HG03378 (cell line): Measurements from ENCODE around the gene CDADC1.

Experiments
- ATAC-seq: cut with Tn5 transposase; IDR thresholded peaks from one replicate; pipeline ENCODE4 v1.9.1; 2021; ENCODE audit warnings: mild to moderate bottlenecking, moderate library complexity; ENCODE audit not compliant: unreplicated experiment

Gene CDADC1

DNA sequence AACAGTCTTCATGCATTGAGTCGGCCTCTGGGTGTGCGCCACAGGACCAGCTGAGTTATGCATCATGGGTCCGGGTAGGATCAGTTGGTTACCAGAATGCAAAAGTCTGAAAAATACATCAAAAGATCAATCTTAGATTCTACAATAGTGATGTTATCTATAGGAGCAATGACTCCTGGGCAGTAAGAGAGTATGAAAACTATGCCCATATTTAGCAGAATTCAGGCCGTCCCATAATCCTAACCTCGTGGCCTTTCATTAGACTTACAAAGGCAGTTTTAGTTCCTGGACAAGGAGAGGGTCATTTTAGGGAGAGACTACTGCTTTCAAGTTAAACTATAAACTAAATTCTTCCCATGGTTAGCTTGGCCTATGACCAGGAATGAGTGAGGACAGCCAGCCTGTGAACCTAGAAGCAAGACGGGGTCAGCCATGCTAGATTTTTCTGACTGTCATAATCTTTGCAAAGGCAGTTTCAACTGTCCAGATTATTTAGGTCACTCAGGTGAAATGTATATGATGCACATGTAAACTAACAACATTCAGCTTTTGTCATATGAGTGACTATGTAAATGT lies 11.8 kb upstream of the CDADC1 start:
- no peak for ATAC-seq

DNA sequence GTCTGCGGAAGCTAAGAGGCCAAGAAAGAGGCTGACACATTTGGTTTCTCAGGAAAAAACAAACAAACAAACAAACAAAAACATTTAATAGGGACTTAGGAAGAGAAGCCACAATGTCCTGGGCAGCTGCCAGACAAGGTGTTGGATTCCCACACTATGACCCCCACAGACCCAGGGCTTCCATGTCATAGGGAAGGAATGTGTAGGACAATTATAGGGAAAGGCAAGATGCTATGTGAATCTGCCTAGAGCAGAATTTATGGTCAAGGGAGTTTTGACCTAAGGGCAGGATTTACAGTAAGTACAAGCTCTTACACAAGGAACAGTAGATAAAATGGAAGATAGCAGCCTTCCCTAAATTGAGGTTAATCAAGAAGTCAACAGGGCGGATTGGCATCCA lies 9.1 kb upstream of the CDADC1 start:
- no peak for ATAC-seq

DNA sequence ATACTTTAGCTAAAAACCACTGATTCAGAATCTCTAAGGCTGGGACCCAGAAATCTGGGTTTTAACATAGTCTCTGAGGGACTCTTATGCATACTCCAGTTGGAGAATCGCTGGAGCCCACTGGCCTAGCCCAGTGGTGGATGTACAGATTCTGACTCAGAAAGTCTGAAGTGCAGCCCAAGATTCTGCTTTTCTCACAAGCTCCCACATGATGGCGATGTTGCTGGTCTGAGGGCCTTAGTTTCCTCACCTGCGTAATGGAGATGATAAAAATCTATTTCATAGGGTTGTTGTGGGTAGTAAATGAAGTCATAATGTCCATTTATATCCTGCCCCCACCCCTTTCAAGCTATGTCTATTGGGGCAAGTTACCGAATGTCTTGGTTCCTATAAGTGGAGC lies 7.7 kb upstream of the CDADC1 start:
- ATAC-seq = no peak

DNA sequence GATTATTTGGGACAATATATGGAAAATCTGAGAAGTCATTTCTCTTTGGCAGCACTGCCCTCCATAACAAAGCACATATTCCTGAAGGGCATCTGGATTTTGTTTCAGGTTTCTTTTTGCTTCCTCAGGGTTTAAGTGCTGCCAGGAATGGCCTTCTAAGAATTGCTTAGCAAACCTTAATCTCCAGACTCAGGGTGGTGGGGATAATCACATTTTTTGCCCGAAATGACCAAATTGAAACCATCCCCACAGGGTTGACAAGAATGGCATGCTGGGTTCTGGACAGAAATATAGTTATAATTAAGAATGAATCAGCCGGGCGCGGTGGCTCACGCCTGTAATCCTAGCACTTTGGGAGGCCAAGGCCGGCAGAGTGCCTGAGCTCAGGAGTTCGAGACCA lies 6.4 kb upstream of the CDADC1 start:
- no peak for ATAC-seq

DNA sequence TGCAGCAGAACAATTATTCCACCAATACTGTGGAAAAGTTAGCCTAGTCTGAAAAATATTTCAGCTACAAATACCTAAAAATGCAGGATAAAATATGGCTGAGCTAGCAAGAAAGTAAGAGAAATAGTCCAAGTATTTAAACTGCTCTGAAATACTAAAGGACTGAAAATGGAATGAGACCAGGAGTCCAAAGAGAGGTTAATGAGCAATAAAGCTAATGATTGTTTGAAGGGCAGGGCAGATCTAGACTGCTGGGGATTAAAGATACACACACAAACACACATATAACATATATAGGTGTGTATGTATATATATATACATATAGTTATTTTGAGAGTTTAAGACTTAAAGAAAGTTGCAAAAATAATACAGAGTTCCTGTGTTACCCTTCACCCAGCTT lies 2.6 kb upstream of the CDADC1 start:
- ATAC-seq = no peak

DNA sequence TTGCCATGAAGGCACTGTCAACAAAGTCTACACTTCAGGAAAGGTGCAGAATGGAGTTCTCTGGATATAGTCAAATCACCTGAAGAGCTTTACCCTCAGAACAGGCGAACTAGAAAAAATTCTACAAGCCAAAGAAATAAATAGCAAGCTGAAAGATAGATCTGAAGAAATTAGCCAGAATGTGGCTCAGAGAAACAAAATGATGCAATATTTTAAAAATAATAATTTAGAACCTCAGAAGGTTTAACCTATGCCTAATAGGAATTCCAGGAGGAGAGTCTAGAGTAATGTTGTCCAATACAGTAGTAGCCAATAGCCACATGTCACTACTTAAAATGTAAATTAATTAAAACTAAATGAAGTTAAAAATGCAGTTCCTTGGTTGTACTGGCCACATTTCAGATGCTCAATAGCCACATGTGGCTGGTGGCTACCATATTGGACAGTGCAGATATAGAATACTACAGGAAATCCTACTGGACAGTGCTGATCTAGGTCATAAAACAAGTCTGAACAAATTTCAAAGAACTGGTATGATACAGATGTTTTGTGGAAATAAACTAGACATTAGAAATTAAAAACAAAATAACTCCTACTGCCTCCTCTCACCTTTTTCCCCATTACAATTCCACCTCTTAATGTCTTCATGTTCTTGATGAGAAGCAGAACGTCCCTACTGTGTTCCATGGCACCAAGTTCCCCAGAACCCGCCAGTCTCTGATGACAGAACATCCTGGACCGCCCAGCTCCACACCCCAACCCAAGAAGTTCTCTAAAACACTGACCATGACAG lies 679 bp upstream of the CDADC1 start:
- peak; percentile 35 for ATAC-seq

DNA sequence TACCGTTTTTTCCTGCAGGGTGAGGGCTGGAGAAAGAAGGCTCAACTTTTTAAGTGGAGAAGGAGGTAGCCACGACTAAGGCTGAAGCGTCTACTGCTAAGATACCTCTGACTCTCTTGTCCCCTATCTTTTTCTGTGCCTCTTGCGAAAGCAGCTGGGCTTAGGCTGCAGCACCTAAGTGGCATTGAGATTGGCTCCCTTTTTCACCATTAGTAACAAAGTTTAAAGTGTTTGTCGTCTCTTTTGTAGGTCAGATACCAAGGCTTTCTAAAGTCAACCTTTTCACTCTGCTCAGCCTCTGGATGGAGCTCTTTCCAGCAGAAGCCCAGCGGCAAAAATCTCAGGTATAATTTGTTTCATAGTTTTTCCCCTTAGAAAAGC lies 887 bp downstream of the CDADC1 start:
- ATAC-seq = no peak

DNA sequence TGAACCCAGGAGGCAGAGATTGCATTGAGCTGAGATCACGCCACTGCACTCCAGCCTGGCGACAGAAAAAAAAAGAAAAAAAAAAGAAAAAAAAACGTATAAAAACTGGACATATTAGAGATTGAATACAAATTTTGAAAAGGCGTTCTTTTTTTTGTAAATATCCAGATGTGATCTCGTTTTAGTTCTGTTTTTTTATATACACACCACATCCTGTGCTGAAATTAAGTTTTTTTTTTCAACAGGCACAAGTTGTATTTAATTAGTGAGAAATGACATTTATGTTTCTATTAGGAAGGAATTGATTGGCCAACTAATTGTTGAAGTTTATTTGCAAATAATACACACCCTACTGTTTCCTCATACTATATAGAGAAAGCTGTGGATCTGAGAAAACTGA lies 3.6 kb downstream of the CDADC1 start:
- ATAC-seq = no peak

DNA sequence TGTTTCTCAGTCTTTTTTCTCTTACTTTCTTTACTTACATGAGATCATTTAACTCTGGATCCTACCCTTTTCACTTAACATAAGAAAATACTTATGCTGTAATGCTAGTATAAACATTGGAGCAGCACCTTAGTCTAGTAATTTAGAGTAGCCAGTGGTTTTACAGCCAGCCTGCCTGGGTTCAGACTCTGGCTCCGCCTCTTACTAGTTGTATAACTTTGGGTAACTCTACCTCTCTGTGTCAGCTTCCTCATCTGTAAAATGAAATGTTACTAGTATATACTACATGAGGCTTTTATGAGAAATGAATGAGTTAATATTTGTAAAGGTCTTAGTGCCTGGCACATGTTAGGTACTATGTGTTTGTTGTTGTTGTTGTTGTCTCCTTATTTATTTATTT lies 5.6 kb downstream of the CDADC1 start:
- no peak for ATAC-seq

DNA sequence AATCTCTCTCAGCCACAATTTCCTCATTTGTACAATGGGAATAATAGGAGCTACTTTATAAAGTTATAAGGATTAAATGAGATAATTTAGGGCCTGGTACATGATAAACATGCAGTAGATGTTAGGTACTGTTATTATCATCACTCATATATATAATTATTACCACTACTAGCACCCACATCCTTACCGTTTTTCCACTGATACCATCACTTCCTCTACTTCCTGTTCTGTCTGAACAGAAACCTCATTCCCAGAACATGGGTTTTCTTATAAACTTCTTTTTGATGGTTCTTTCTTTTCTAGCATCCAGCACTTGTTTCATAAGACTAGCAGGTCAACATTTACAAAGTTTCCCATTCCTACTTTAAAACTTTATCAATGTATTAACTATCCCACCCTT lies 6.3 kb downstream of the CDADC1 start:
- no peak for ATAC-seq

DNA sequence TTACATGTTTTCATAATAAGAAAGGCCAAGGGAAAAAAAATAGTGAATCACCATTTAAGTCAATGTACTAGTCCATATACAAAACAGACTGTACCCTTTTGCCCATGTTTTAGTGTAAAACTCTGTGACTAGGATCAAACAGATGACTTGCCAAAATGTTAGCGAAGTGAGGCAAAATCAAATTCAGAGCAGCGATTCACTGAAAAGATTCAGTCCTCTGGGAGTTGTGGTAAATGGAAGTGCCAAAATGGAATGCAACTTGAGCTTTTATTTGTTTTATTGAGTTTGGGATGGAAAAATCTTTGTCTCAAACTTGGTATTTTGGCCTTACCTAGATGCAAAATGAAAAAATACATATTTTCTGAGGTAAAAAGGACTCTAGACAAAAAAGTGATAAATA lies 9.1 kb downstream of the CDADC1 start:
- no peak for ATAC-seq

DNA sequence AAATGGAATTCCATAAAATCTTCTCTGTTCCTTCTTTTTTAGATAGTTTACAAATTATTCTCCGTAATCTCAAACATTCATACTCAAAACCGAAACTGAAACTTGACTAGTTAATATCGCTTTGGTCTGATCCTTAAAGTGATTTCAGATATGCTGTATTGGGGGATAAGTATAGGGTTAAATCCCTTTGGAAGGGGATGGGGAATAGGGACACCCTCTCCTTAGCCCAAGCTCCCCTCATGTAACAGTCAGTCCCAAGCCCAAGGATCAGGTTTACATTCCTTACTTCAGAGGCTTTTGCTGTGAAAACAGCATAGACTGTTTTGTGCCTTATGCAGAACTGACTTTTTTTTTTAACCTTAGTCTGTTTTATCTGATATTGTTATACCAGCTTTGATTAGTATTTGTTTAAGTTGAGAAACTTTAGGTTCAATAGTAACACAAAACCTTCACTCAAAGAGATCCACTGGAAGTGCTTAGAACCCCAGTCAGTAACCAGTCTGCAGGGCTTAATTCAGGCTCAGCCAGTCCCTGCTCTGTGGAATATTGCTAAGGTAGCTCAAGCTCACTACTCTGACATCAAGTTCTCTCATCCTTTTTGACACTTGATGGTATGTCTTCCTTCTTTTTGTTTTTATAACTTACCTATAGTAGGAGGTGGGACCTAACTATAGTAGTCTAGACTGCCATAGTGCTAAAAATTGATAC lies 10.5 kb downstream of the CDADC1 start:
- no peak for ATAC-seq

DNA sequence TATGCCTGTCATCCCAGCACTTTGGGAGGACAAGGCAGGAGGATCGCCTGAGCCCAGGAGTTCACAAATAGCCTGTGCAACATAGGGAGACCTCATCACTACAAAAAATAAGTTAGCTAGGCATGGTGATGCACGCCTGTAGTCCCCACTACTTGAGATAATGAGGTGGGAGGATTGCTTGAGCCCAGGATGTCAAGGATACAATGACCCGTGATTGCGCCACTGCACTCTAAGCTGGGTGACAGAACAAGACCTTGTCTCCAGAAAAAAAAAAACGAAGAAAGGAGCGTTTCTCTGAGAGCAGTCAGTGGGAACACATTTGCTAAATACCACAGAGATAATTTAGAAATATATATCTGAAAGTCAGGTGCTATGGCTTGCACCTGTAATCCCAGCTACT lies 11.9 kb downstream of the CDADC1 start:
- ATAC-seq = no peak

DNA sequence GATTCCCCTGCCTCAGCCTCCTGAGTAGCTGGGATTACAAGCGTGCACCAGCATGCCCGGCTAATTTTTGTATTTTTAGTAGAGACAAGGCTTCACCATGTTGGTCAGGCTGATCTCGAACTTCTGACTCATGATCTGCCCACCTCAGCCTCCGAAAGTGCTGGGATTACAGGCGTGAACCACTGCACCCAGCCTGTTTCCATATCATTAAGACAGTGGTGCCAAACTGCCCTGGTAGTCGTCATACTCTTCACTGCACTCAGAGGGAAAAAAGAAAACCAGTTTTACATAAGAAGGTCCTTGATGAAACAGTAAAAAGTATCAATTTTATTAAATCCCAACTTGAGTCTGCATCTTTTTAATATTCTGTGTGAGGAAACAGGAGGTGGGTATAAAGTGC lies 14.9 kb downstream of the CDADC1 start:
- ATAC-seq = no peak

DNA sequence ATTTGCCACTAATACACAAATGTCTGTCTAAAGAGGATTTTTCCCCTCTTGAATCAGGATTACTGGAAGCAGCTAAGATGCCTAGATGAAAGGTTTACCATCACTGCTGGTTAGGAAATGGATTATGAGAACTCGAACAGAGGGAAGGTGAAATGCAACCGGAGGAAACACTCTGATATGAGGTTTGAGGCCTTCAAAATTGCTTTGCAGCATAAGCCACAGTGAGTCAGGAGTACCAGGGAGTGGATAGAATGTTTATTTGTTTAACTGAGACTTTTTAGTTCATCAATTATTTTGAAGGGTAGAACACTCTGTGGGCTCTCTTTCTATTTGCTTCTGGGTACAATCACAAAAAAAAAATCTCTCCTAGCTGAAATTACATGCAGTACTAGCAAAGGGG lies 18.1 kb downstream of the CDADC1 start:
- ATAC-seq = no peak

DNA sequence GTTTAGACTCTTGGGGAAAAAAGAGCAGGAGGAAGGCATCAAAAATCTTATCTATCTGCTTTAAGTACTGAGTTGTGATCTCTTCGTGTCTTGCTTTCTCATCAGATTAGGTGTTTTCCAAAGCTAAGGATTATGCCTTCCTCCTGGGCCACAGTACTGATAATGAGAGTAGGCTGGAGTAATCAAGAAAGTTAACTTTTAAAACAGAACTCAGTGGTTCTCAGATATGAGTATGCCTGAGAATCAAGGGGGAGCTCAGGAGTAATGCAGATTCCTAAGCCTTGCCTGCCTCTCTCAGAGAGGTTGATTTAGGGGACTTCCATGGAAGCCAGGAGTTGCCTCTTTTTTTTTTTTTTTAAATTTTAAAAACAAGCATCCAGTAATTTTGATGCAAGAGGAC lies 23.5 kb downstream of the CDADC1 start:
- no peak for ATAC-seq

DNA sequence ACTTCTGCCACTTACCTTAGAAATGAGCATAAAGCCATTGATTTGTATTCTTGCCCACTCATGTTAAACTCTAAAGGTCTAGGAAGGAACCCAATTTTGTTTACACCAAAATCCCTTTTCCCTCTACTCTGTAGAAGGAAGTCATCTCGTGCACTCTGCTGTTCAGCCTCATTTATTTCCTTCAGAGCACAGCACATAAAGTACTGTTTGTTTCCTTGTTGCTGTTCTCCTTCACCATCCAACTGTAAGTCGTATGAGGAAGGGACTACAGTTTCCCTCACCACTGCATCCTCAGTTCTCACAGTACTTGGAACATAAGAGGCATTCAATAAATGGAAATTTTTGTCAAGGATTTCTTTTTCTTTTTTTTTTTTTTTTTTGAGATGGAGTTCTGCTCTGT lies 24.6 kb downstream of the CDADC1 start:
- no peak for ATAC-seq

DNA sequence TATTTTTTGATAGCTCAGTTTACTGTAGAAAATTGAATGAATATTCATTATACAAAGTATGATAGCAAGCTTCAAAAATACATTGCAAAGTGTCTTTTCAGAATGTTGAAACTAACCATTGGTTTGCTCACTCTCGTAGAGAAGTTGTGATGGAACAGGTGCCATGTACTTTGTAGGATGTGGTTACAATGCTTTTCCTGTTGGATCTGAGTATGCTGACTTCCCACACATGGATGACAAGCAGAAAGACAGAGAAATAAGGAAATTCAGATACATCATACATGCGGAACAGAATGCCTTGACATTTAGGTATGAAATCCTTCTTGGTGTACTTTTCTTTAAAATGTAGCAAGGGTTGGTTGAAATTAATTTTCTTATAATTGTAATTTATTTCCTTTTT lies 30.5 kb downstream of the CDADC1 start:
- ATAC-seq = no peak

DNA sequence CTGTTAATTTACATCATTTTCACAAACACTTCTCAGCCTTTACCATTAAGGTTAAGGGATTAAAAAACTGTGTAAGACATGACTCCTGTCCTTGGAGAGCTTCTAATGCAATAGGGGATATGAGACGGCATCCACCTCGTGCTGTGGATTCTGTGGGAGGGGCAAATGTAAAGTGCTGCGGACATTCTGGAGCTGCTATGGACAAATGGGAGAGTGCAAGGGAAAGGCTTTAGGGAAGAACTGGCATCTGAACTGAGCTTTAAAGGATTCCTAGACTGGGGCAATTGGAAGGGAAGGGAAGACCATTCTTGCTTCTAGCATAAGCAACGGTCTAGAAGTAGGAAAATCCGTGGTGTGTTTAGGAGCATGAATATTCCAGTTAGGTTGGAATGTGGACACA lies 31.4 kb downstream of the CDADC1 start:
- ATAC-seq = no peak

DNA sequence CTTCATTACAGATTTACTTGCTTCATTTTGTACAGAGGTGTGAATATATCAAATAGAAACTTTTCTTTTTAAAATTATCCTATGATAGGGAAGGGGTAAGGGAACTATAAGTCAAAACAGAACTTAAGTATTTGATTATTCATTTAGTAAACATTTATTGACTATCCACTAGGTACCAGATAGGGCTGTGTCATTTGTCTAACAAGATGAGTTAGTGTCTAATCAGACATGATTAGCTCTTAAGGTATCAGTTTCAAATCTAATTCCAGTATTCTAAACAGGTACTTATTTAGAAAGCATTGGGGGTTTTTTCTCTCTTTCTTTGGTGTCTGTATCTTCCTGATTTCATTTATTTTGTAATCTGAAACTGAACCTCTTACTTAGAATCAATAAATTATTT lies 32.2 kb downstream of the CDADC1 start:
- ATAC-seq = no peak

DNA sequence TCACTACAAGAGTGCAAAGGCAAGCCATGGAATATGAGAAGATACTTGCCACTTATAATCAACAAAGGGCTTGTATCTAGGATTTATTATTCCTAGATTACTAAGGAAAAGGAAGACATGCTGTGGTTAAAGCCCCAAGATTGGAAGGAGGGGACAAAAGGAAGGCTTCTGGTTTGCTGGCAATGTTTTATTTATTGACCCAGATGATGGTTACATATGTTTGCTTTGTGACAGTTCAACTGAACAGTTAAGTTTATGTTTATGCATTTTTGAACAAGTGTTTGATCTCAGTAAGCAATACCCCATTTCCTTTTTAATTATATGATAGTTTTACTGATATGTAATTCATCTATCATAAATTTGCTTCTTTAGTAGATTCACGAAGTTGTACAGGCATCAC lies 40.3 kb downstream of the CDADC1 start:
- no peak for ATAC-seq

DNA sequence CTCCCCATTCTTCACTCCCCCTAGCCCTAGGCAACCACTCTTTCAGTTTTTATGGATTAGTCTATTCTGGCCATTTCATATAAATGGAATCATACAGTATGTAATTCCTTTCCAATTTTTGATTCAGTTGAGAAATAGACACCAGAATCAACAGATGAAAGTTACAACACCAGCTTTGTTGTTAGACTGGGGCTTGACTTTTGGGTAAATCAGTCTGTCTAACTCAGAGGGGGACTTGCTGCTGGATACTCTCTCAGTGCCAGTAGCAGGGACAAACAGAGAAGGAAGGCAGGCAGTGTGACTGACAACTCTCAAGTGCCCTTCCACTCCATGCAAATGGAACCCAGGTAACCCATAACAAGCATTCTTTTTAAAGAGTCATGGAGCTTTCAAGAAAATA lies 40.7 kb downstream of the CDADC1 start:
- no peak for ATAC-seq
